ENCODE measurements around the gene SIPA1L3.

DNA sequence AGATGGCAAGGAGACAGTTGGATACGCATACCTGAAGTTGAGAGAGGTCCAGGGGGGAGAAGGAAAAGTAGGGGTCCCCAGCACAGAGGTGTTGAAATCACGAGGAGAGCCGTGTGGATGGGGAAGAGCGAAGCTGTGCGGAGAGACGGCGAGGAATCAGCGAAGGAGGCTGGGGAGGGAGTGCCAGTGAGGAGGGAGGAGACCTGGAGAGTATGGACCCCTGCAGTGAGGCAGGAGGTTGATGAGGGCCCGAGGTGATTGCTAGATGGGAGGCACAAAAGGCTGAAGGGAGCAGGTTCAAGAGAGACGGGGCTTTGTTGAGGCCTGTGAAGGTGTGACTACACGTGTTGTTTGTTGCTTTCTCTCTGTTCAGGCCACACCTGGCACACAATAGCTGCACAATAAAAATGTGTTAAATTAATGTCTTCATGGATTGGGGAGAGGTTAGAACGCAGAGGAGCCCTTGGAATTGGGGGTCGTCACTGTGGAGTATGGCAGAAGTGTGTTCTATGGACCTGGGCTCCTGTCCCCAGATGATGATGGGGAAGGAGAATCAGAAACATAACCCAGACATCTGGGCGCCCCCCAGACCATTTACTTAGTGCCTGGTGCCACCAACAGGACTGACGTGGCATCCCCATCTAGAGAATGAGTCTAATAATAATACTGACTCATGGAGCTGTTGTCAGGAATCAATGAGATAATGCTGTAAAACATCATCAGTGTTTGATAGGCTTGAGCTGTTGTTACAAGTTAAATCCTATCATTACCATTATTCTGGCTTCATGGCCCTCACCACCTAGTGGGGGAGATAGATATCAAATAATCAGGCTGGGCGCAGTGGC lies 137.5 kb downstream of the SIPA1L3 start:
- TF ChIP-seq CTCF (conservative IDR thresholded peaks at IDR 0.05) (no peak), ZFX (IDR thresholded peaks at IDR 0.05) (no peak)

Measured in C4-2B (cell line).